Calu3 (cell line): ENCODE measurements around the gene HGS. TPM values are rescaled to one million over a fixed set of nuclear protein-coding genes. Genes with fewer than 3 reads are reported as not detected.

ENCODE experiments used
- BruUV-seq: library from RNA; stranded (reverse); fragments of 400-500 nt; replicated peaks from 2 replicates; lab custom pipeline; 2021; lab: Mats Ljungman, UMichigan
- CTCF ChIA-PET: fragments of 300-600 bp; sonication (Branson Sonifier 250); formaldehyde crosslinking; loops from one replicate; lab custom pipeline; 2022; ENCODE audit warnings: antibody characterized with exemption; lab: Charles Lee
- DNase-seq: peaks from one replicate; pipeline ENCODE4 v3.0.0; 2022
- H3K27ac Mint-ChIP-seq: one replicate; pipeline ENCODE4 v1.8.0; 2022; ENCODE audit warnings: mixed read lengths; ENCODE audit not compliant: unreplicated experiment
- H3K27me3 Mint-ChIP-seq: one replicate; pipeline ENCODE4 v1.8.0; 2022; ENCODE audit warnings: mixed read lengths; ENCODE audit not compliant: unreplicated experiment
- H3K36me3 Mint-ChIP-seq: one replicate; pipeline ENCODE4 v1.8.0; 2022; ENCODE audit warnings: mild to moderate bottlenecking, moderate library complexity, mixed read lengths; ENCODE audit not compliant: insufficient read depth, unreplicated experiment
- H3K4me1 Mint-ChIP-seq: one replicate; pipeline ENCODE4 v1.8.0; 2022; ENCODE audit warnings: mild to moderate bottlenecking, low read depth, mixed read lengths; ENCODE audit not compliant: unreplicated experiment
- H3K4me3 Mint-ChIP-seq: one replicate; pipeline ENCODE4 v1.8.0; 2022; ENCODE audit warnings: mild to moderate bottlenecking, low read depth, moderate library complexity, mixed read lengths; ENCODE audit not compliant: unreplicated experiment
- H3K9me3 Mint-ChIP-seq: one replicate; pipeline ENCODE4 v1.8.0; 2022; ENCODE audit warnings: low read depth, mixed read lengths; ENCODE audit not compliant: unreplicated experiment
- CTCF ChIP-seq: fragments of 200-600 bp; IDR thresholded peaks from one replicate; pipeline ENCODE4 v1.8.0; 2022; ENCODE audit warnings: antibody characterized with exemption; ENCODE audit not compliant: unreplicated experiment
- intact Hi-C: fragments of 100-400 bp; cut with micrococcal nuclease; formaldehyde crosslinking; loops from one replicate; pipeline ENCODE4 v1.10.0; 2022; ENCODE audit not compliant: unreplicated experiment
- total RNA-seq: library from RNA; stranded (reverse); gene quantifications from 2 replicates; pipeline ENCODE4 v1.2.3, GENCODE V29; 2022

The HGS gene
- total RNA-seq, 1 experiment from 2014 or later, result 160 TPM

- TF ChIP-seq CTCF, result no peak
- H3K9me3 Mint-ChIP-seq, result no peaks in the 10 kb centered on the region
- H3K27ac Mint-ChIP-seq, result no peak overlapping the region
- H3K4me3 Mint-ChIP-seq, result no peak overlapping the region
- peaks cover 88% of the 10 kb centered on the region for H3K36me3 Mint-ChIP-seq
- CTCF ChIA-PET, result no interaction called here
- intact Hi-C loops, result no loop called here
- H3K4me1 Mint-ChIP-seq, result no peaks in the 10 kb centered on the region
- no peaks in the 10 kb centered on the region for H3K27me3 Mint-ChIP-seq
- no TSS peak for BruUV-seq
- no peak for DNase-seq
Measured at GRCh38 chr17:81694810-81695209, 11.0 kb downstream of the HGS start.

GRCh38 chr17:81695211-81695610, 11.4 kb downstream of the HGS start:
- no peak for DNase-seq
- CTCF ChIA-PET, result no interaction called here
- Mint-ChIP-seq H3K27ac (no peak overlapping the region), H3K4me1 (no peaks in the 10 kb centered on the region), H3K27me3 (no peaks in the 10 kb centered on the region), H3K36me3 (peaks cover 88% of the 10 kb centered on the region), H3K4me3 (no peak overlapping the region), H3K9me3 (no peaks in the 10 kb centered on the region)
- BruUV-seq, result no TSS peak
- TF ChIP-seq CTCF, result no peak
- intact Hi-C loops, result no loop called here

DNA sequence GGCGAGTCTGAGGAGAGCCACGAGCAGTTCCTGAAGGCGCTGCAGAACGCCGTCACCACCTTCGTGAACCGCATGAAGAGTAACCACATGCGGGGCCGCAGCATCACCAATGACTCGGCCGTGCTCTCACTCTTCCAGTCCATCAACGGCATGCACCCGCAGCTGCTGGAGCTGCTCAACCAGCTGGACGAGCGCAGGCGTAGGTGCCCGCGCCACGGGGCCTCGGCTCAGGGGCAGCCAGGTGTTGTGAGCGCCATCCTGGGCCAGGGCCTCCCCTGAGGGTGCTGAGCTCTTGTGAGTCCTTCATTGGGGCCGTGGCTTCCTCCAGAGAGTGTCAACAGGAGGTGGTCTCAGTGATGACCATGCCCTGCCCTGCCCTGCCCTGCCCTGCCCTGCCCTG, 12.0 kb downstream of the HGS start:
- DNase-seq, result no peak
- Mint-ChIP-seq H3K9me3 (no peaks in the 10 kb centered on the region), H3K4me3 (no peak overlapping the region), H3K4me1 (peaks cover 3% of the 10 kb centered on the region), H3K36me3 (peaks cover 89% of the 10 kb centered on the region), H3K27ac (no peak overlapping the region), H3K27me3 (no peaks in the 10 kb centered on the region)
- no TSS peak for BruUV-seq
- CTCF ChIA-PET, result no interaction called here
- intact Hi-C loops, result no loop called here
- TF ChIP-seq CTCF, result no peak

GRCh38 chr17:81696218-81696941, 12.6 kb downstream of the HGS start:
- Mint-ChIP-seq H3K4me3 (no peak overlapping the region), H3K4me1 (peaks cover 9% of the 10 kb centered on the region), H3K36me3 (peaks cover 89% of the 10 kb centered on the region), H3K27me3 (no peaks in the 10 kb centered on the region), H3K9me3 (no peaks in the 10 kb centered on the region), H3K27ac (no peak overlapping the region)
- CTCF ChIA-PET, result no interaction called here
- no peak for TF ChIP-seq CTCF
- no TSS peak for BruUV-seq
- intact Hi-C loops, result no loop called here
- DNase-seq, result no peak
